Measurements from ENCODE around the gene CCNF.

Gene CCNF

DNA sequence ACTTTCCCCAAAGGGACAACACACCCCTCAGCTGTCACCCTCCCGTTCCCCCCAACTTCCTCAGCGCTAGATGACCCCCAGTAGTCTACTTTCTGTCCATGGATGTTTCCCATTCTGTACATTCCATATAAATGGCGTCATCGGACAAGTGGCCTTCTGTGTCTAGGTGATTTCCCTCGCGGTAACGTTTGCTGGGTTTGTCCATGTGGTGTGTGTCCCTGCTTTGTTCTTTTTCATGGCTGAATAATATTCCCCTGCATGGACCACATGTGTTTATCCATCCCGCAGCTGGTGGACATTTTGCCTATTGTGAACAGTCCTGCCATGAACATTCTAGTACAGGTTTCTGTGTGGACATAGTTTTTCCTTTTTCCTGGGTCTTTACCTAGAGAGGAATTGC is 23.4 kb downstream of the CCNF start:
- H3K27ac ChIP-seq: no peak overlapping the region
- no peak for DNase-seq (ENCODE audit: low read depth, low spot score)

DNA sequence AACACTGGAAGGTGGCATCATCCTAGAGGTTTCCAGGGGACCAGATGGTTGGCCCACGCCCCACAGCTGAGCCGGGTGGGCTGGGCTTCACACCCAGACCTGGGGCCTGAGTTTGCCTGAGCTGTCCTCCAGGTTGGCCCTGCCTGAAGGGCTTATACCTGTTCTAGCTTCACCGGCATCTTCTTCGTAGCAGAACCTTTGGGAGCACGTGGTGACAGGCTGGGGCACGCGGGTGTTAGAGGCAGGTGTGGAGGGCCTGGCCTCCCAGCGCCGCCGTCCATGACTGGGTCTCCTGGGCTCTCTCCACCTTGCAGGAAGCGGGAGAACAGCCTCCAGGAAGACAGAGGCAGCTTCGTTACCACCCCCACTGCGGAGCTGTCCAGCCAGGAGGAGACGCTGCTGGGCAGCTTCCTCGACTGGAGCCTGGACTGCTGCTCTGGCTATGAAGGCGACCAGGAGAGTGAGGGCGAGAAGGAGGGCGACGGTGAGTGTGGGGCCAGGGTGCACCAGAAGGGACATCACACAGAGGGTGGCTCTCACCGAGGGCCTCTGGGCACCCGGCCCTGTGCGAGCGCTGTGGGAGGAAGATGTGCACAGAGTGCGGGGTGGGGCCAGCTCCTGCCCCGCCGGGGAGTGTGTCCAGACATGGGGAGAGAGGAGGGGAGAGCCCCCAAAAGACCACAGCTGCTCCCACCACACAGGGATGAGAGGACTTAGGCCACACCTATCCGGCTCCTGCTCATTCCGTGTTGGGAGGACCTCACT is 26.0 kb downstream of the CCNF start:
- H3K27ac ChIP-seq: no peak overlapping the region
- DNase-seq (ENCODE audit: low read depth, low spot score): no peak

DNA sequence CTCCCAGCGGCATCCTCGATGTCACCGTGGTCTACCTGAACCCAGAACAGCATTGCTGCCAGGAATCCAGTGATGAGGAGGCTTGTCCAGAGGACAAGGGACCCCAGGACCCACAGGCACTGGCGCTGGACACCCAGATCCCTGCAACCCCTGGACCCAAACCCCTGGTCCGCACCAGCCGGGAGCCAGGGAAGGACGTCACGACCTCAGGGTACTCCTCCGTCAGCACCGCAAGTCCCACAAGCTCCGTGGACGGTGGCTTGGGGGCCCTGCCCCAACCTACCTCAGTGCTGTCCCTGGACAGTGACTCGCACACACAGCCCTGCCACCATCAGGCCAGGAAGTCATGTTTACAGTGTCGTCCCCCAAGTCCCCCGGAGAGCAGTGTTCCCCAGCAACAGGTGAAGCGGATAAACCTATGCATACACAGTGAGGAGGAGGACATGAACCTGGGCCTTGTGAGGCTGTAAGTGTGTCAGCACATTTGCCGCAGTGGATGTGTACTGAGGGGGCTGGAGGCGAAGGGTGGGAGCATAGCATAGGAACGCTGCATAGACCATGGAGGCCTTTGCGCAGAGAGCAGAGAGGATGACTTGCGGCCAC is 27.4 kb downstream of the CCNF start:
- DNase-seq (ENCODE audit: low read depth, low spot score): no peak
- no peak overlapping the region for H3K27ac ChIP-seq

DNA sequence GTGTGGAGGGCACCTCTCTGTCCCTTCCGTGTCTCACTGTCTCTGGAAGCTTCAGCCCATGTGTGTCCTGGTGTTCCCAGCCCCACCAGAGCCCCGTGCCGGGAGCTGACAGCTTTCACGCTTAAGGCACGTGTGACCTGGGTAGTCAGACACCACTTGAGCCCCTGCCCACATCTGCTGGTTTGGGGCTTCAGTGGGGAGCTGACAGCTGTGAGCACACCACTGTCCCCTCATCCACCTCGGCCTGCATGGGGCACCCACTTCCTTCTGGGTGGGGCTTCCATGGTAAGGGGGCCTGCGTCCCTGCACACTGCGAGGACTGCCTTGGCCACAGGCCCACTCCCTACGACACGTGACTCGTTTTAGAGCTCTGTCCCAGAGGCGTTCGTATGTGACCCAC is 28.0 kb downstream of the CCNF start:
- DNase-seq (ENCODE audit: low read depth, low spot score): no peak
- H3K27ac ChIP-seq: no peak overlapping the region

DNA sequence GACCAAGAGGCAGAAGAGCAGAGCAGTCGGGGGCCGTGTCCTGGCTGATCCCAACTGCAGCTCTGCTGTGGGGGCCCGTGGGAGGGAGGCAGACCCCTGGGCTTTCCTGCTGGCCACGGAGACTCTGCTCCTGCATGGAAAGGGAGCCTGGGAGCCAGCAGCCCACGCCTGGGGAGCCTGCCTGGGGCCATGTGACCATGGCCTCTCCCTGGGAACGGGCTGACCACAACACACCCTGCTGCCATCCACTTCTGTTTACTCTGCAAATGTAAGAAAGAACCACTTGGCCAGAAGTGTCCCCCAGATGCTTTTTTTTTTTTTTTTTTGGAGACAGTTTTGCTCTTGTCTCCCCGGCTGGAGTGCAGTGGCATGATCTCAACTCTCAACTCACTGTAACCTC is 28.7 kb downstream of the CCNF start:
- DNase-seq (ENCODE audit: low read depth, low spot score): no peak
- no peak overlapping the region for H3K27ac ChIP-seq

DNA sequence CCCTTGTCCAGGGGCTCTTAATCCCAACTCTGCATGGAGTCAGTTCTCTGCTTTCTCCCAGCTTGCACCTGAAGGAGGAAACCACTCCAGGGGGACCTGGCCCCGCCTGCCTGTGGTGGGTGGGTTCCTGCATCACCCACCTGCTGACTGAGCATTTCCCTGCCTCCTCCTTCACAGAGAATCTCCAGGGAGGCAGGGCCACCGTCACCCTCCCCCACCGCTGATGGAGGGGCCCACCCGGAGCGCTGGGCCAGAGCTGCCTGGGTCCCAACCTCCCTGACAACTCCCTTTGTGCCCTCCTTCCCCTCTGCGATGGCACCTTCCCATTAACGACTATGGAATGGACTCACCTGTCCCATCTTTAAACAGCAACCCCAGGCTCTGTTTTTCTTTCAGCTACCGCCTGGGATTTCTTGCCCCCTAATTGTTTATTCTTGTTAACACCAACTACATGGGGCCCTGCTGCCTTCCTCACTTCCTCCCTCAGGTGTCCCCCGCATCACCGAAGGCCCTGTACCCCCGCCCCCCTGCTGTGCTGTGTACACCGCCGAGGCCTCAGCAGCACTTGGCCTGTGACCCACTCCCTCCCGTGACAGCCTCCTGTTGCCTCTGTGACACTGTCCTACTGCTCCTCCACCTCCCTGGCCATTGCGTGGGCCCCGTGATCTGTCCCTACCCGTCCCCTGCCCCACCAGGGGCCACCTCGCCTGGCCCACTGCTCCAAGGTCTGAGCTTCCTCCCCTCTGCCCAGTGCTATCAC is 29.8 kb downstream of the CCNF start:
- no peak for DNase-seq (ENCODE audit: low read depth, low spot score)
- no peak overlapping the region for H3K27ac ChIP-seq

DNA sequence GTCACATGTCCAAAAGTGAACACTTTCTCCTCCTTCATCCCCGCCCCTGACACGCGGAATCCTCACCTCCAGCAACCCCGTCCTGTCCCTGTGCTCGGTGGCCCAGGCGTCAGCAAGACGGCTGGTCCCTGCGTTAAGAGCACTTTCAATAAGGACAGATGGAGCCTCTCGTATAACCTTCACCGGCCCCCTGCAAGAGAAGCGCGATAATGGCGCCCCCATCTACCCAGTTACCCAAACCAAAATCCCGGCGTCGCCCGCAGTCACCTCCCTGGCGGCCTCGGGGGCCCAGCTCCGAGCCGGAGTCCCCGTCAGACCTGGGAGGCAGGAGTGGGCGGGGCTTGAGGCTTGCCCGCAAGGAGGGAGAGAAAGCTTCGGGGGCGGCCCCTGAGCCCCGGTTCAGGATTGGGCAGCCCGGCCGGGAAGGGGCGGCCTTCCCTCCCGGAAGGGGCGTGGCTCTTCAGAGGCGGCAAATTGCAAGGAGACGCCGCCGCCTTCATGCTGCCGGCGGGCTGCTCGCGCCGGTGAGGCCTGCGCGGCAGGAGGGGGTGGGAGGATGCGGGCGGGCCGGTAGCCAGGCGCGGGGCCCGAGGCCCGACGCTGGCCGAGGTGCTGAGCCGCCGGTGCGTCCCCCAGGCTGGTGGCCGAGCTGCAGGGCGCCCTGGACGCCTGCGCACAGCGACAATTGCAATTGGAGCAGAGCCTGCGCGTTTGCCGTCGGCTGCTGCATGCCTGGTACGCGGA is 30.6 kb downstream of the CCNF start, which contains the start of gene TEDC2:
Gene TEDC2, plus strand, starts transcription at position 463 of the 744 bp plus-strand sequence. Its CDS starts 36 bp downstream, at position 499.
- peak; percentile 45 for DNase-seq (ENCODE audit: low read depth, low spot score)
- H3K27ac ChIP-seq: no peak within 1 kb of the TSS

DNA sequence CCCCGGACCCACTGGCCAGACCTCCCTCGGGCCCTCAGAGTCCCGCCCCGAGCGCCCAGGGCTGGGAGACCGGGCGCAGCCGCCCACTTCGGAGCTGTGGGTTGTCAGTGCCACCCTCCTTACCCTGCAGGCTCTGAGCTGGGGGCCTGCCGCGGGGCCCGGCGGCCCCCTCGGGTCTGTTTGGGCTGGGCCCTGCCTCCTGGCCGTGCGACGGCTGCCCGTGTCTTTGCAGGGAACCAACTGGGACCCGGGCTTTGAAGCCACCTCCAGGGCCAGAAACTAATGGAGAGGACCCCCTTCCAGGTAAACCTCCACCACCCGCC is 31.1 kb downstream of the CCNF start:
- H3K27ac ChIP-seq: no peak overlapping the region
- no peak for DNase-seq (ENCODE audit: low read depth, low spot score)

DNA sequence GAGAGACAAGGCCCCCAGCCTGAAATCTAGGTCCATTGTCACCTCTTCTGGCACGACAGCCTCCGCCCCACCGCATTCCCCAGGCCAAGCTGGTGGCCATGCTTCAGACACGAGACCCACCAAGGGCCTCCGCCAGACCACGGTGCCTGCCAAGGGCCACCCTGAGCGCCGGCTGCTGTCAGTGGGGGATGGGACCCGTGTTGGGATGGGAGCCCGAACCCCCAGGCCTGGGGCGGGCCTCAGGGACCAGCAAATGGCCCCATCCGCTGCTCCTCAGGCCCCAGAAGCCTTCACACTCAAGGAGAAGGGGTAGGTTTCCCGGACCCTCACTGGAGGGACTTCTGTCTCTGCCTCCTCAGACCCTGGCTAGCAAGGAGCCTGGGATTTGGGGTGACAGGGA is 31.7 kb downstream of the CCNF start:
- no peak overlapping the region for H3K27ac ChIP-seq
- no peak for DNase-seq (ENCODE audit: low read depth, low spot score)

DNA sequence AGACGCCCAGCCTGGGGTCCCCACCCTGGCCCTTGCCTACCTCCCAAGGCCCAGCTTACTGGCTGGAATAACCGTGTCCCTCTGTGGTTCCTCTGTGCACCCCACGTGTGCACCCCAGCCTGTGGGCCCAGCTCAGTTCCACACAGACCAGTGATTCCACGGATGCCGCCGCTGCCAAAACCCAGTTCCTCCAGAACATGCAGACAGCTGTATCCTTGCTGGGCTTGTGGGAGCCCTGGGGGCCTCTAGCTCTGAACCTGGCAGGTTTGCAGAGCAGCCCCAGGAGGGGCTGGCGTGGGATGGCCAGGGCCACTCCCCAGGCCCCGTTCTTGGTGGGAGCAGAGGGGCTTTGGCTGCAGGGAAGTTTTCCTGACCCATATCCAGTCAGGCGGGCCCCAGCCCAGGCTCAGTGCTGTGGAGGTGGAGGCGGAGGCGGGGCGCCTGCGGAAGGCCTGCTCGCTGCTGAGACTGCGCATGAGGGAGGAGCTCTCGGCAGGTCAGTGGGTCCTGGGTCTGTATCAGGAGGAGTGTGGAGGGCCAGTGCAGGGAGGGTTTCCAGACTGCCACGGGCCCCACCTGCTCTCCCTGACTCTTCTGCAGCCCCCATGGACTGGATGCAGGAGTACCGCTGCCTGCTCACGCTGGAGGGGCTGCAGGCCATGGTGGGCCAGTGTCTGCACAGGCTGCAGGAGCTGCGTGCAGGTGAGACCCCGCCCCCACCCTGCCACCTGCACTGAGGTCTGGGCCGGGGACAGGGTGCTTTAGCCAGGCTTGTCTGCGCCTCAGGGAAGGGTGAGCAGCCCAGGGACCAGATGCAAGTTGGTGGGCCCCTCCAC is 33.0 kb downstream of the CCNF start:
- no peak overlapping the region for H3K27ac ChIP-seq
- no peak for DNase-seq (ENCODE audit: low read depth, low spot score)

DNA sequence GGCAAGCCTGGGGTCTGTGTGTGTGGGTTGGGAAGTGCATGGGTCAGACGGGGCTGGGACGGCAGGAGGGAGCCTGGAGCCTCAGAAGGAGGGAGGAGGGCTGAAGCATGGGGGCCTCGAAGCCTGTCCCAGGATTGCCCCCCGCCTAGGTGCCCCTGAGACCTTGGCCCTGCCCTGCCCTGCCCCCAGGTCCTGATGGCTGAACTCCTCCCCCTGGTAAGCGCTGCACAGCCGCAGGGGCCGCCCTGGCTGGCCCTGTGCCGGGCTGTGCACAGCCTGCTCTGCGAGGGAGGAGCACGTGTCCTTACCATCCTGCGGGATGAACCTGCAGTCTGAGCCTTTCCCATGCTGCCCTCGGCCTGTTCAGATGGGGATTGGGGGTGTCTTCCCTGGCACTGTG is 35.1 kb downstream of the CCNF start:
- H3K27ac ChIP-seq: no peak overlapping the region
- no peak for DNase-seq (ENCODE audit: low read depth, low spot score)

DNA sequence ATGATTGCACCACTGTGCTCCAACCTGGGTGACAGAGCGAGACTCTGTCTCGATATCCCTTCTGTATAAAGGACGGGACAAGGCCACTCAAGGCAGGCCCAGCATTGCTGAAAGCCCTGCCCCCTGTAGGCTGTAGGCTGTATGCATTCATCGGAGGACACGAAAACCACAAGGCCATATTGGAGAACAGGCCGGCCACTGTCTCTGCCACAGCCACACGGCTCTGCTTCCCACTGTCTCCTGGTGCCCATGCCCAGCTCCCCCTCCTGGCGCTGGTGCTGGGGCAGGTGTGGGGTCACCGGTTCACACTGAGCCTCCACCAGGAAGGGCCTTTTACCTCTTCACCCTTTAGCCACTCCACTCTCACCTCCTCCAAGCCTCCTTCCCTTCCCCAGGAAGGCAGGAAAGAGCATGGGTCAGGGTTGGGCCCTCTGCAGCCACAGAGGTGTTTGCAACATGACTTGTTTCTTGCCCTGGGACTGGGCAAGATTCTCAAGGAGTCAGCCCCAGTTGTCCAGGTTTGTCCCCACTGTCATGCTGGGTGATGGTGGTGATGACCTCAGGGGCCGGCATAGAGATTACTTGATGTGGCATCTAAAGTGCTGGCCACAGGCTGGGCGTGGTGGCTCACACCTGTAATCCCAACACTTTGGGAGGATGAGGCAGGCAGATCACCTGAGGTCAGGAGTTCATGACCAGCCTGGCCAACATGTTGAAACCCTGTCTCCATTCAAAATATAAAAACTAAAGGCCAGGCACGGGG is 36.6 kb downstream of the CCNF start:
- DNase-seq (ENCODE audit: low read depth, low spot score): no peak
- H3K27ac ChIP-seq: no peak overlapping the region

DNA sequence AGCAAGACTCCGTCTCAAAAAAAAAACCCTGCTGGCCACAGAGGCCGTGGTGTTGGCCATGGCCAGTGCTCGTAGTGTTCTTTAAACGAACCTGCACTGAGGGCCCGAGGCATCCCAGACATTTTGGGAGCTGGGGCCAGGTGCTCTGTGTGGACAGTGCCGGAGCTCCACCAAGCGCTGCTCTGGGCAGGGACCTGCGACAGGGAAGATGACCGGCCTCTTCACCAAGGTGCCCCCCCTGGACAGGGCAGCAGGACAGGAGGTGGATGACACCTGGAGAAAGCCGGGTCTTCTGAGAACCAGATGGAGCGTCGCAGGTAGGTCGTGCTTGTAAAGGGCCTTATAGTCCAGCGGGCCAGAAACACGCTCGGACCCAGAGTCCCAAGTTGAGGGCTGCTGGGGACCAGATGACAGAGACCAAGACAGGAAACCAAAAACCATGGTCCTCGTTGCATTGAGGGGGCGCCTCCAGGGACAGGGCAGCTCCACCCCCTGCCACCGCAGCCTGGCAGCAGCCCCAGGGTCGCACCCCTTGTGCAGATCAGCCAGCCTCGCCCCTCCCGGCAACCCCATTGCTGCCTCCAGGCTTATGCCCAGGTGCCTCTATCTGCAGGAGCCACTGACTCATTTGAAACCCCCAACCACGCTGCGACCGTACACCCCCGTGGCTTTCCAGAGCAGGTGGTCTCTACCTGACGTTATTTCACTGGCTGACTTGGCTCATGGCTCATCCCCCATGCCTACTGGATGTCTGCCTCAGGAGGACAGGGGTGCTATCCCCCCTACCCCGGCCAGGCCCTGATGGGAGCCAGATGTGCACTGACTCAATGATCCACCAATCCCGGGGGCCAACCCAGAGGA is 37.6 kb downstream of the CCNF start:
- no peak for DNase-seq (ENCODE audit: low read depth, low spot score)
- H3K27ac ChIP-seq: no peak overlapping the region

DNA sequence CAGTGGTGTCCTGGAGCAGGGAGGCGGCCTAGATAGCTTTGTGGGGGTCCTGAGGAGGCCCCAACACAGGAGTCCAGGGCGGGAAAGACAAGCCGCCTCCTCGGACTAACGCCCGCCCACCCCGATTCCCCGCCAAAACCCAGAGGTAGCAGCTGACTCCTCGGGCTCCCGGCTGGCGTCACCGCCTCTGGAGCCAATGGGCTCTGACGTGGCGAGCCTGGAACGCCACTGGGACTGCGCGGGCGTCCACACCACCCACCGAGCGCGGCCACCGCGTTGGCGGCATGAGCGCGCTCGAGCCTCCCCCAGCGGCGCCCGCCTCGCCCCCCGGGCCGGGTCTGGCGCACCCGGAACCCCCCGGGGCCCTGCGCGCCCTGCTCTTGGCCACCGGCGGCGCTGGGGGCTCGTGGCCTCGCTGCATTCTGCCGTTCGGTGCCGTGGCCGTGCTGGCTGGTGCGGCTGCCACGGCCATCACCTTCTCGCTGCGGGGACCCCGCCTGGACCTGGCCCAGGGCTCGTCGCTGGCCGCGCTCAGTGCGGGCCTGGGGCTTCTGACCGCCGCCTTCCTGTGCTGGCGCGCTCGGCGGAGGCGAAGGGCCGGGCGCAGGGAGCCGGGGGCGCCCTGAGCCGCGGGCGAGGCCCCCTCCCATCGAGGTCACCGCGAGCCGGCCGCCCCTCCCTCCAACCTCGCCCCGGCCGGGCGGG is 38.4 kb downstream of the CCNF start:
- DNase-seq (ENCODE audit: low read depth, low spot score): no peak
- no peak overlapping the region for H3K27ac ChIP-seq

DNA sequence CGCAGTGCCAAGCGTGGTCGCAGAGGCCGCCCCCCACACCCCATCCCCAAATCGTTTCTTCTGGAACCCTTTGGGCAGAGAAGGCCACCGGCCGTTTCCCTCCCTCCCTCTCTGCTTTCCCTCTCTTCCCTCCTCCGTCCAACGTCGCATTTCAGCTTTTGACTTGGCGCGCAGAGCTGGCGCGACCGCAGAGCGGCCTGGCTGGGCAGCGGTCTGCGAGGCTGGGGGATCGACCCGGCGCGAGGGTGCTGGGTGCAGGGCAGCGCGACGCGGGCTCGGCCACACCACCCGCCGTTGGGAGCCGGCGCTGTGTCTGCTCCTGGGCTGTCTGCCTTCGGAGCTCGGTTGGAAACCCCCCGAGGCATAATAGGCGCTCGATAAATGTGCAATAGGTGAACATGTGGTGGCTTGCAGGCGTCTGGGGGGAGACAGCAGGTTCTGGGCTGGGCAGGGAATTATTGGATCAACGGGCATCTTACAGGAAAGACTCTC is 39.0 kb downstream of the CCNF start:
- no peak for DNase-seq (ENCODE audit: low read depth, low spot score)
- no peak overlapping the region for H3K27ac ChIP-seq

DNA sequence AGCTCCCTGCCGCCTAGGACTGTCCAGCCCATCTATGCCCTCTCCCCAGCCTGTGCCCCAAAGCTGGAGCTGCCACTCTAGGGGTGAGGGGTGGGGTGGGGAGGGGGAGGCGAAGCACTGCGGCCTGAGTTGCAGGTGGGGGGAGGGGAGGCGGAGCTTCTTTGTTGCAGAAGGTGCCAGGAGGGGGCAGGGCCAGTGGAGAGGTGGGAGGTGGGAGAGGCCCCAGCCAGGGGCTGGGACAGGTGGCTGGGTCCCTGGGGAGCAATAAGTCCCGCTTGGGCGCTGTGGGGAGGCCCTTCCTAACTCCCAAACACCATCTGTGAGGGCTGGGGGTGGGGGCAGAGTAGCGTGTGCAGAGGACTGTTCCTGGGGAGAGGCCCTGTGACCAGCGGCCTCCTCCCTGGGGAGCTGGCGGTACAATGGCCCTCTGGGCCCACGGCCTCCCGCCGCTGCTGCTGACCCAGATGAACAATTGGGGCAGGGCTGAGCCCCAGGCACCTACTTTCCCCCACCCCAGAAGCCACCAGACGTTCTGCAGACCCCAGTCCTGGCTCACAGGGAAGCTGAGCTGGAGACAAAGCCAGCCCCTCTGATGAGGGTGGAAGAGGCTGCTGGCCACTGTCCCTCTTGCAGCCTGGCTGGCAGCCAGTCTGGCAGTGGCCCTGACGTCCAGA is 39.6 kb downstream of the CCNF start:
- H3K27ac ChIP-seq: no peak overlapping the region
- no peak for DNase-seq (ENCODE audit: low read depth, low spot score)
